ENCODE results near the gene DCTD. TPM values are rescaled to one million over a fixed set of nuclear protein-coding genes. Genes with fewer than 3 reads are reported as not detected.

The DCTD gene
- polyA plus RNA-seq (2011; rRNA removed) (183 and 195 TPM in 2 replicates), polyA minus RNA-seq (2011; rRNA and poly(A)+ RNA removed) (88.3 and 91.6 TPM in 2 replicates)

- H3K27ac ChIP-seq (ENCODE audit: low read depth, low read length) = peak within 1 kb of the TSS; percentile 84
- no peak for DNase-seq (ENCODE audit: low read depth, low spot score)
- no peaks in the 10 kb centered on the region for H3K27me3 ChIP-seq (ENCODE audit: control insufficient read depth, insufficient read depth, low read length)
- H3K9me3 ChIP-seq (ENCODE audit: control insufficient read depth, insufficient read depth, low read length) = no peaks in the 10 kb centered on the region
- peak; percentile 48 for TF ChIP-seq CTCF (IDR thresholded peaks at IDR 0.05; ENCODE audit: low read depth, low read length)
- ChIA-PET POLR2A (interaction anchor here (1.0 to 1.1 kb wide), 2 partner anchors 12 to 181 kb away, joined by 3 to 9 read pairs; partner anchors contain the start of gene WWC2), CTCF (interaction anchor here (1.0 kb wide), 1 partner anchor 10 kb away, joined by 4 read pairs; no protein-coding TSS in a partner anchor)
- H3K4me3 ChIP-seq (ENCODE audit: low read depth, low read length) = peak within 1 kb of the TSS; percentile 69
Measured at GRCh38 chr4:182917182-182918043, at the start of gene DCTD. Gene DCTD (minus strand): TSS chr4:182917386. CDS start chr4:182915568, 1,818 bp downstream.

- TF ChIP-seq CTCF (IDR thresholded peaks at IDR 0.05; ENCODE audit: low read depth, low read length) = no peak
- Histone ChIP-seq H3K27ac (ENCODE audit: low read depth, low read length) (no peak overlapping the region), H3K27me3 (ENCODE audit: control insufficient read depth, insufficient read depth, low read length) (no peaks in the 10 kb centered on the region), H3K4me3 (ENCODE audit: low read depth, low read length) (no peak overlapping the region), H3K9me3 (ENCODE audit: control insufficient read depth, insufficient read depth, low read length) (peaks cover 4% of the 10 kb centered on the region)
- ChIA-PET POLR2A (no interaction called here), CTCF (interaction anchor here (1.4 kb wide), 2 partner anchors 13 to 23 kb away, joined by 3 to 6 read pairs; no protein-coding TSS in a partner anchor)
- no peak for DNase-seq (ENCODE audit: low read depth, low spot score)
Measured at GRCh38 chr4:182960746-182961145, 43.6 kb upstream of the DCTD start.

GRCh38 chr4:182960228-182960627 is 43.0 kb upstream of the DCTD start:
- no peak for DNase-seq (ENCODE audit: low read depth, low spot score)
- POLR2A ChIA-PET = no interaction called here
- no peaks in the 10 kb centered on the region for H3K27me3 ChIP-seq (ENCODE audit: control insufficient read depth, insufficient read depth, low read length)
- H3K9me3 ChIP-seq (ENCODE audit: control insufficient read depth, insufficient read depth, low read length) = peaks cover 4% of the 10 kb centered on the region
- CTCF ChIA-PET = interaction anchor here (1.4 kb wide), 1 partner anchor 22 kb away, joined by 6 read pairs; no protein-coding TSS in a partner anchor
- no peak overlapping the region for H3K4me3 ChIP-seq (ENCODE audit: low read depth, low read length)
- TF ChIP-seq CTCF (IDR thresholded peaks at IDR 0.05; ENCODE audit: low read depth, low read length) = no peak
- no peak overlapping the region for H3K27ac ChIP-seq (ENCODE audit: low read depth, low read length)

- no peak overlapping the region for H3K27ac ChIP-seq (ENCODE audit: low read depth, low read length)
- CTCF ChIA-PET = no interaction called here
Measured at GRCh38 chr4:182955411-182955810, 38.2 kb upstream of the DCTD start.

More at GRCh38 chr4:182955411-182955810, 38.2 kb upstream of the DCTD start:
- peaks cover 4% of the 10 kb centered on the region for H3K9me3 ChIP-seq (ENCODE audit: control insufficient read depth, insufficient read depth, low read length)
- no peak overlapping the region for H3K4me3 ChIP-seq (ENCODE audit: low read depth, low read length)
- DNase-seq (ENCODE audit: low read depth, low spot score) = no peak
- no peaks in the 10 kb centered on the region for H3K27me3 ChIP-seq (ENCODE audit: control insufficient read depth, insufficient read depth, low read length)
- POLR2A ChIA-PET = no interaction called here
- TF ChIP-seq CTCF (IDR thresholded peaks at IDR 0.05; ENCODE audit: low read depth, low read length) = no peak

Data from AG04450 (cell line).